ENCODE data around the gene HHIP.

The HHIP gene

GRCh38 chr4:144645631-144646522, at the start of gene HHIP:
Gene HHIP (plus strand): TSS chr4:144646156. CDS start chr4:144646676, 520 bp downstream.
- no peak for DNase-seq (ENCODE audit: low read depth)

- DNase-seq (ENCODE audit: low read depth) = no peak
Observed at GRCh38 chr4:144597171-144597570, 48.8 kb upstream of the HHIP start.

- no peak for DNase-seq (ENCODE audit: low read depth)
Observed at GRCh38 chr4:144599621-144600020, 46.3 kb upstream of the HHIP start.

GRCh38 chr4:144611850-144612249, 34.1 kb upstream of the HHIP start:
- DNase-seq (ENCODE audit: low read depth) = no peak

- DNase-seq (ENCODE audit: low read depth) = no peak
Observed at GRCh38 chr4:144614850-144615585, 30.9 kb upstream of the HHIP start.

GRCh38 chr4:144621681-144622080, 24.3 kb upstream of the HHIP start:
- DNase-seq (ENCODE audit: low read depth) = no peak

GRCh38 chr4:144627663-144628076, 18.3 kb upstream of the HHIP start:
- DNase-seq (ENCODE audit: low read depth) = no peak

DNA sequence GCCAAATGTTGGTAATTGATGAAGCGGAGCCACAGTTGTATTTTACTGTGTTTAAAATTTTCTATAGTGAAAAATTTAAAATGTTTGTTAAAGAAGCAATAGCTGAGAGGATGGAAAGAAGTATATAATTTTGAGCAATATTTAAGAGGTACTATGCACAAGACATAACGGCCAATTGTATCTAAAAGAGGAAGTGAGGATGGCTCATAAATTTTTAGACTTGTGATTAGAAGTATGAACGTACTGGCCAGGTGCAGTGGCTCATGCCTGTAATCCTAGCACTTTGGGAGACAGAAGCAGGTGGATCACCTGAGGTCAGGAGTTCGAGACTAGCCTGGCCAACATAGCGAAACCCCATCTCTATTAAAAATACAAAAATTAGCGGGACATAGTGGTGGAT, 12.7 kb upstream of the HHIP start:
- DNase-seq (ENCODE audit: low read depth) = no peak

DNA sequence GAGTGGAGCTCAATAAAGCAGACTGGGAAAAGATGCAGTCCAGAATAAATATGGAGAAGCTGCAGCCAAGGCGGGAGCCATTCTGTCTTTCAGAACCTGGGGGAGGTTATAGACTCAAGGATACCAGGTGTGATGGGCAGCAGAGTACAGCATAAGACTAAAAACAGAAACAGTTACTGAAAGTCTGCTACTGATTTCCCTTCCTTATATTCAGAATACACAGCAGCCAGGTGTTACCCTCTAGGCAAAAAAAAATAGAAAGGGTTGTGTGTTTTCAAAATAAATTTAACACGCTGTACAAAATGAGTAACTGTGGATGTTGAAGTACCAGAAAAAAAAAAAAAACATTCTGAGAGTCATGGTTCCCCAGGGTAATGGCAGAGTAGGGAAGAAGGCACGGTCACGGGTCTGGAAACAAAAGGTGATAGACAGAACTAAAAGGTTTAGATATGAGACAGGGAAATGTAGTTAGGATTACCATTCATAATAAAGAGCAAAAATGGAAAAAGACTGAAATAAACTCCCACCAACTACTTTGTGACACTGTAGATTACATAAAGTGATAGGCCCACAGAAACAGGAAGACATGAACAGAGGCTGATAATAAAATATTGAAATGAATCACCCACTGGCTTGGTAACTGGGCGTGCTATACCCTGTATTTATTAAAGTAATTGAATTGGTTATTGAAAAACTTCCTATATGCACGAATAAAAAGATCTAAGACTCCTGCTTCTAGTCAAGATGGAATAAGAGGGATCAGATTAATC, 10.8 kb upstream of the HHIP start:
- no peak for DNase-seq (ENCODE audit: low read depth)

DNA sequence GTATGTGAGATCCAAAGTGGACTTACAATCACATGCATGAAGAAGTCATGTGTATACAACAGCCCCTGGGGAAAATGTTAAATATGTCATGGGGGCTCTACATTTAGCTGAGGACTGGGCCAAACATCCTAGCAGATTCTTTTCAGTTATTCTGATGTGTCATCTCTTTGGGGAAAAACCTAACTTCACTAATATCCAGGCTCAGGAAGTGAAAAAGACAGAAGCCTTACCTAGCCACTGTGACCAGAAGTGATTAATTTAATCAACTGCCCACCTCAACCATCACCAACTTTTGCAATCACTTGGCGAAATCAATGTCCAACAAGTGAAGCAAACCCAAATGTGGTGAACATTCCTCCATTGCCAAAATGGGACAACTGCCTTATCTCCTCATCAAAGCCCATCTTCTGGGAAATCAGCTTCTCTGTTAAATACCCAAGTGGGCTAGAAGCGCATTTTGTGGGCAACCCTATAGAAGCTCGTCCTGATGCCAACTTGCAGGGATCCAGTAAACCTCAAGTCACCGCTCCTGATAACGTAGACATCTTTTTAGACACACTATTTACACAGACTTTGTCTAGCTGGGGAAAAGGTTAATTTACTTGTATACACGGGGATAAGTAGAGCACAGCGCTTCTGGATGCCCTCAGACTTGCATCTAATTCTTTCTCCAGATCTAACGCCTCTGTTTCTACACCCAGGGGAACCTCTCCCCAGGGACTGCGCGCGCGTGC, 1.4 kb upstream of the HHIP start:
- DNase-seq (ENCODE audit: low read depth) = no peak

GRCh38 chr4:144645102-144645630, 790 bp upstream of the HHIP start:
- no peak for DNase-seq (ENCODE audit: low read depth)

GRCh38 chr4:144646523-144647094, 653 bp downstream of the HHIP start:
- DNase-seq (ENCODE audit: low read depth) = no peak

DNA sequence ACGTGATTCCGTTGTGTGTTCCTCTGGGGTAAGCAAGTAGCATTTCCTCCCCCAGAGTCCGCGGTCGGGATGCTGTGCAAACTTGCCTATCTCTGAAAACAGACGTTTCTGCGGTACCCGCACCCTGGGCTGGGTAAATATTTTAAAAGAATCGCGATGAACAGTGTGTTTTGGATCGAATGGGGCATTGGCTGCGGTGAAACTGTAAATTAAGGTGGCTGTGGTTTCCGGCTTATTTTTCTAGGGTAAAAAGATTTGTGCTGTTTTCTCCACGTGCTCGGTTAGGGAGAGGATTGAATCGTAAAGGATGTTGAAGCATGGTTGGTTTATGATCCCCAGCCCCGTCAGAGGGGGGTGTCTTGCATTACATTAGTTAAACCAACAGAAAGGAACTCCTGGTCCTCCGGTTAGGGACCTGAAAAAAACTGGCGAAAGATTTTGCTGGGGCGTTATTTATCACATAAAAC, 1.2 kb downstream of the HHIP start:
- no peak for DNase-seq (ENCODE audit: low read depth)

DNA sequence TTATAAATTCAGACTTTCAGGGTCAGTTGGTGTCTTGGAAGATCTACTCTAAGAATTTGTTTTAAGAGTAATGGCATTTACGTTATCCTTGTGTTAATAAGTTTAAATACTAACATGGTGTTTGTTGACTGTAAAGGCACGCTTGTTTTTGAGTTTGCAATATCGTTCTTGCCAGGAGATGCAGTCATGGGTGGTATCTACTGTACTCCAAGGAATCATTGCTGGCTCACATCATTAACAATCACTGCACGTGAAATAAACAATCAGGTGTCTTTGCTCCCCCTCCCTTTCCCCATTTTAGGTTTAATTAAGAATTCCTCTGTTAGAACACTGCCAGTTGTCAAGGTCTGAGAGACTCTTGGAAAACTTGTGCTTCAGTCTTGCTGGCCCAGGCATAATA, 1.6 kb downstream of the HHIP start:
- no peak for DNase-seq (ENCODE audit: low read depth)

DNA sequence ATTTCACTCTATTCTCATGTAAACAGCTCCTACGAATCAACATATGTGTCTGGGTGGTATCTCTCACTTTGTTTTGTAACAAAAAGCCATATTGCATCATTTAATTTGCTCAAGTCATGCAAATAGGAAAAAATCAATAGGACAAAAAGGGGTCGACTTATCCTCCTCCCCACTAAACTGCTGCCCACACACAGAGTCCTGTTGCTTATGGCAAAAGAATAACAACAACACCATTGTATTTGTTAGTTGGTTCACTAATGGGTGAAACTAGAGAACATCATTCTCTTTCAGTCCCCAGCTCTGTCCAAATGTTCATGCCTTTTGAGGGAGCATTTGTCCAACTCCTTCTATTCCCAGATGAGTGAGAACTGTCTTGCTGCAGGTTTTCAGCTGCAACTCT, 2.1 kb downstream of the HHIP start:
- no peak for DNase-seq (ENCODE audit: low read depth)

- no peak for DNase-seq (ENCODE audit: low read depth)
Observed at GRCh38 chr4:144649646-144650045, 3.7 kb downstream of the HHIP start.

GRCh38 chr4:144650311-144651005, 4.5 kb downstream of the HHIP start:
- no peak for DNase-seq (ENCODE audit: low read depth)

GRCh38 chr4:144653781-144654545, 8.0 kb downstream of the HHIP start:
- no peak for DNase-seq (ENCODE audit: low read depth)

DNA sequence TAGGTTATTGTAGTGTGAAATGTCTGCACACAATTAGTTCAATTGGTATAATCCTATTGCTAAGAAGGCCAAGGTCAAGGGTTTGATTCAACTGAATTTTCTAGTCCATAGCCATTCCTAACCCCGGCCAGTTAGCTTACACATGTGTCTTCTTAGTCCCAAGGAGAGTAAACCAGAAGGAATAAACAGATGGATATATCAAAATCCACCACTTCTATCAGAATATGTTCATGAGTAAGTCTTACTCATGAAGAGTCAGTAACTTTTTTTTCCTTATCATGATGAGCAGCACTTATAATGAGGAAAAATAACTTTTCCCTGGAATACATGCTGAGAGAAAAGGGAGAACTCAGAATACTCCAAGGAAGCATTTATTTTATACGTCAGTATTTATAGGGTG, 9.5 kb downstream of the HHIP start:
- DNase-seq (ENCODE audit: low read depth) = no peak

DNA sequence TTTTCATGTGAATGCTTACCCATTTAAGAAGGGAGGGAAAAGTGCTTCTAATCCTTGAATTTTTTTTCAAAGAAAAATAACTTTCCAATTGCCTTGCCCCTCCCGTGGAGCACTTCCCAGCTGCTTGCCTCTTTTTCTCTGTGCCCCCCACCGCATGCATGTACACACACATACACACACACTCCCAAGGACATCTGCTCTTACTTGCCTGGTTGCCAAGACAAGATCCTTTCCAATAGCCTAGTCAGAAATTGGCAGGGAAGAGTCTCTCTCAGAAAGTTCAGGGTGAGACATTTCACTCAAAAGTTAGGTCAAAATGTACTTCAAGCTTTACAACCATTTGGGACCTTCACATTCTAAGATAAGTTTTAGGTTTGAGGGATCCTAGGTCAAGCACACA, 10.9 kb downstream of the HHIP start:
- no peak for DNase-seq (ENCODE audit: low read depth)
